AML-193 (cell line): ENCODE results near the gene ZCCHC8.
"Not testable (repeated sequence)": the region's sequence is repeated elsewhere in the genome, so short reads cannot be mapped to it uniquely, and the experiment has no call there.

Experiments used
- DNase-seq, 2 experiments: peaks; one replicate each; lab custom pipeline; 2025; lab: John Stamatoyannopoulos, UW

ZCCHC8 gene

GRCh38 chr12:122471324-122472226 lies 29.2 kb downstream of the ZCCHC8 start:
- DNase-seq: peak; percentile 57 to 71

GRCh38 chr12:122470576-122470975 lies 30.2 kb downstream of the ZCCHC8 start:
- DNase-seq: not testable (repeated sequence)

GRCh38 chr12:122469856-122470255 lies 30.9 kb downstream of the ZCCHC8 start:
- DNase-seq: not testable (repeated sequence)

GRCh38 chr12:122467983-122468382 lies 32.7 kb downstream of the ZCCHC8 start:
- no peak for DNase-seq

- not testable (repeated sequence) for DNase-seq
Observed at GRCh38 chr12:122464317-122465042, 36.3 kb downstream of the ZCCHC8 start.

GRCh38 chr12:122460641-122461040 lies 40.1 kb downstream of the ZCCHC8 start:
- no peak for DNase-seq

GRCh38 chr12:122460061-122460460 lies 40.7 kb downstream of the ZCCHC8 start:
- DNase-seq: no peak

GRCh38 chr12:122459211-122459610 lies 41.5 kb downstream of the ZCCHC8 start:
- no peak for DNase-seq

GRCh38 chr12:122458105-122459035 lies 42.4 kb downstream of the ZCCHC8 start:
- no peak for DNase-seq

- no peak for DNase-seq
Observed at GRCh38 chr12:122457627-122458026, 43.1 kb downstream of the ZCCHC8 start.

GRCh38 chr12:122454739-122455138 lies 46.0 kb downstream of the ZCCHC8 start:
- DNase-seq: no peak

GRCh38 chr12:122454250-122454721 lies 46.4 kb downstream of the ZCCHC8 start:
- DNase-seq: no peak

- DNase-seq: no peak
Observed at GRCh38 chr12:122452701-122453285, 47.9 kb downstream of the ZCCHC8 start.

- DNase-seq: peak; percentile 61 to 66
Observed at GRCh38 chr12:122449317-122449716, 51.4 kb downstream of the ZCCHC8 start.

- not testable (repeated sequence) for DNase-seq
Observed at GRCh38 chr12:122447825-122448224, 52.9 kb downstream of the ZCCHC8 start.

GRCh38 chr12:122446390-122446789 lies 54.3 kb downstream of the ZCCHC8 start:
- DNase-seq: not testable (repeated sequence)

- not testable (repeated sequence) for DNase-seq
Observed at GRCh38 chr12:122444071-122444470, 56.7 kb downstream of the ZCCHC8 start.

- DNase-seq: not testable (repeated sequence)
Observed at GRCh38 chr12:122438822-122439221, 61.9 kb downstream of the ZCCHC8 start.

- DNase-seq: no peak
Observed at GRCh38 chr12:122437656-122438121, 63.0 kb downstream of the ZCCHC8 start.

- no peak for DNase-seq
Observed at GRCh38 chr12:122435186-122435585, 65.5 kb downstream of the ZCCHC8 start.

- DNase-seq: not testable (repeated sequence)
Observed at GRCh38 chr12:122429043-122429442, 71.7 kb downstream of the ZCCHC8 start.
